Measurements from ENCODE around the gene TCF21. TPM values are rescaled to one million over a fixed set of nuclear protein-coding genes. Genes with fewer than 3 reads are reported as not detected.

Gene TCF21
- total and polyA plus RNA-seq, 2 of the 13 experiments (the other 11 are each of a cell fraction or from before 2014, with no cell fraction given) = not detected

- no peak for TF ChIP-seq ESRRA (CRISPR knock-in tag; IDR thresholded peaks at IDR 0.05; ENCODE audit: low read depth)
- TF ChIP-seq JUND (CRISPR knock-in tag; IDR thresholded peaks at IDR 0.05) = no peak
- no peak for TF ChIP-seq ZSCAN22 (CRISPR knock-in tag; IDR thresholded peaks at IDR 0.05)
These were observed 28.9 kb downstream of the TCF21 start (continued) for GRCh38 chr6:133917781-133918180.

GRCh38 chr6:133918208-133918930 lies 29.5 kb downstream of the TCF21 start:
- Histone ChIP-seq H3K27me3 (ENCODE audit: control insufficient read depth in 1 of 2, insufficient read depth in 2 of 2, low read length in 2 of 2) (no peaks in the 10 kb centered on the region), H3K4me2 (ENCODE audit: low read depth, low read length) (no peak overlapping the region), H3K36me3 (replicated peaks in 1 of 2; ENCODE audit: control insufficient read depth in 1 of 2, insufficient read depth in 2 of 2, low read length in 2 of 2) (no peaks in the 10 kb centered on the region), H2AFZ (ENCODE audit: low read length) (no peak overlapping the region), H4K20me1 (ENCODE audit: insufficient read depth, low read length) (no peaks in the 10 kb centered on the region), H3K27ac (ENCODE audit: extremely low read length, insufficient read depth, low read length) (no peak overlapping the region), H3K79me2 (ENCODE audit: insufficient read depth, low read length) (no peaks in the 10 kb centered on the region), H3K4me3 (replicated peaks in 1 of 3; ENCODE audit: insufficient read depth in 1 of 3, low read depth in 2 of 3, low read length in 3 of 3) (no peak overlapping the region), H3K4me1 (ENCODE audit: insufficient read depth, low read length) (no peaks in the 10 kb centered on the region), H3K9me3 (ENCODE audit: low read length) (0 out of 2 replicates have a peak, but pooled peaks cover 3% of the 10 kb centered on the region), H3K9ac (ENCODE audit: insufficient read depth, low read depth, low read length) (no peak overlapping the region)
- ChIA-PET CTCF (ENCODE audit: low intra/inter-chr PET ratio, low total read pairs) (interaction anchor here (2.7 to 2.8 kb wide), 2 partner anchors 81 to 348 kb away, joined by 32 to 35 read pairs; no protein-coding TSS in a partner anchor), POLR2A (no interaction called here)
- ATAC-seq (no peak), FAIRE-seq (no peak), DNase-seq (ENCODE audit: low spot score) (no peak)
- WGBS (ENCODE audit: low lambda C conversion rate) = 0% methylated on average over 2 of the region's 2 CpGs
- no peak for TF ChIP-seq ZKSCAN1 (IDR thresholded peaks at IDR 0.05; ENCODE audit: low read length)
- no TSS peak for BruUV-seq (replicated peaks)
- in situ Hi-C loops (cut with HindIII; ENCODE audit: extremely low pct_ligation_motif_present, low pct_unique_long_range_greater_than_20kb) (loop anchor here (5.0 kb wide), 2 partner anchors 81 to 351 kb away; no protein-coding TSS in a partner anchor), intact Hi-C loops (cut with micrococcal nuclease; ENCODE audit: unreplicated experiment) (no loop called here)

- ChIA-PET CTCF (ENCODE audit: low intra/inter-chr PET ratio, low total read pairs) (no interaction called here), POLR2A (no interaction called here)
- ATAC-seq (no peak), FAIRE-seq (no peak), DNase-seq (ENCODE audit: low spot score) (no peak)
- no peaks in the 10 kb centered on the region for H3K79me2 ChIP-seq (ENCODE audit: insufficient read depth, low read length)
- H3K9ac ChIP-seq (ENCODE audit: insufficient read depth, low read depth, low read length) = no peak overlapping the region
- no peaks in the 10 kb centered on the region for H3K36me3 ChIP-seq (replicated peaks in 1 of 2; ENCODE audit: control insufficient read depth in 1 of 2, insufficient read depth in 2 of 2, low read length in 2 of 2)
- H3K4me3 ChIP-seq (replicated peaks in 1 of 3; ENCODE audit: insufficient read depth in 1 of 3, low read depth in 2 of 3, low read length in 3 of 3) = no peak overlapping the region
- no peaks in the 10 kb centered on the region for H4K20me1 ChIP-seq (ENCODE audit: insufficient read depth, low read length)
- H3K27me3 ChIP-seq (ENCODE audit: control insufficient read depth in 1 of 2, insufficient read depth in 2 of 2, low read length in 2 of 2) = no peaks in the 10 kb centered on the region
- H2AFZ ChIP-seq (ENCODE audit: low read length) = no peak overlapping the region
- H3K4me1 ChIP-seq (ENCODE audit: insufficient read depth, low read length) = no peaks in the 10 kb centered on the region
- H3K4me2 ChIP-seq (ENCODE audit: low read depth, low read length) = no peak overlapping the region
- no TSS peak for BruUV-seq (replicated peaks)
- intact Hi-C loops (cut with micrococcal nuclease; ENCODE audit: unreplicated experiment) = no loop called here
- H3K27ac ChIP-seq (ENCODE audit: extremely low read length, insufficient read depth, low read length) = no peak overlapping the region
- WGBS (ENCODE audit: low lambda C conversion rate) = 2% methylated on average over 5 of the region's 5 CpGs
- in situ Hi-C loops (cut with HindIII; ENCODE audit: extremely low pct_ligation_motif_present, low pct_unique_long_range_greater_than_20kb) = loop anchor here (5.0 kb wide), 2 partner anchors 82 to 352 kb away; no protein-coding TSS in a partner anchor
- no peaks in the 10 kb centered on the region for H3K9me3 ChIP-seq (ENCODE audit: low read length)
- TF ChIP-seq ZBTB38 (CRISPR knock-in tag; IDR thresholded peaks at IDR 0.05) (no peak), MTA3 (CRISPR knock-in tag; IDR thresholded peaks at IDR 0.05) (no peak), ZNF687 (CRISPR knock-in tag; IDR thresholded peaks at IDR 0.05) (no peak), ZNF136 (CRISPR knock-in tag; IDR thresholded peaks at IDR 0.05; ENCODE audit: low read depth) (no peak), FOXA3 (CRISPR knock-in tag; IDR thresholded peaks at IDR 0.05) (no peak), HDAC6 (IDR thresholded peaks at IDR 0.05; ENCODE audit: low read depth, low read length) (no peak), RFXAP (CRISPR knock-in tag; IDR thresholded peaks at IDR 0.05; ENCODE audit: borderline replicate concordance) (no peak), ASH2L (IDR thresholded peaks at IDR 0.05; ENCODE audit: insufficient read length, low read depth, low read length) (no peak), PPARG (CRISPR knock-in tag; conservative IDR thresholded peaks at IDR 0.05) (no peak), NFRKB (IDR thresholded peaks at IDR 0.05) (no peak)
These were observed 30.4 kb downstream of the TCF21 start for GRCh38 chr6:133919362-133919761.
